HG02798 (cell line): ENCODE data around the gene TRHDE.
"Not testable (repeated sequence)": the region's sequence is repeated elsewhere in the genome, so short reads cannot be mapped to it uniquely, and the experiment has no call there.

Experiments
- ATAC-seq: cut with Tn5 transposase; IDR thresholded peaks from one replicate; pipeline ENCODE4 v1.9.1; 2021; ENCODE audit warnings: mild to moderate bottlenecking; ENCODE audit not compliant: unreplicated experiment, poor library complexity

TRHDE gene

DNA sequence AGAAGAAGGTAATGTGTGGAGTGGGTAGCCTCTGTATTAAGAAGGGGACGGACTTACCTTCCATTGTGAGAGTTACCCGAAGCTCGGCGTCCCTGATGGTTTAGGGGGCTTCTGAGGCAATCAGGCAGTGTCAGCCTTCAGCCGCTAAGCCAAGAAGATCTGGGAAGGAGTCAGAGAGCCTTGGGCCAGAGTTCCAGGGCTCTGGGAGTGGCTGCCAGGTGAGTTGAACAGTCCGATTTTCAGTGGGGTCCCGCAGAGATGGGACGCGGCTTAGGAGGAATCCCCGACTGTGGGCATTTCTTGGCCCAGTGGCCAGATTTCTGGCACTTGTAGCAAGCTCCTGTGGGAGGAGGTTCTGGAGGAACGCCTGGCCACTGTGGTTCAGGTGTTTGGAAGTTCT is 439.9 kb downstream of the TRHDE start:
- ATAC-seq: not testable (repeated sequence)

DNA sequence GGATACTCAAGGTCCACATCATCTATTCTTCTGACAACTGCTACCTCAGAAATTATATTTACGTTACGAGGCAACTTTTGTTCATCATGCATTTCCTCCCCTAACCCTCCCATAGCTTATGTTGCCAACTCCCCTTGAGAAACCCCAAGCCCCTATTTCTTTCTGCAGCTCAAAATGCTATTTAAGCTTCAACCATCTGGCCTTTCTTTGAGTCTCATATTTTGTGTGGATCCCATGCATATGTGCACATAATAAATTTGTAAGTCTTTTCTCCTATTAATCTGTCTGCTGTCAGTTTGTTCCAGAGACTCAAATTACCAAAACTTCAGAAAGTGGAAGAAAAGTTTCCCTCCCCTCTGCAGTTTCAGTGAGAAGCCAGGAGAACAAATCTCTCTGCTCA is 444.1 kb downstream of the TRHDE start:
- no peak for ATAC-seq

DNA sequence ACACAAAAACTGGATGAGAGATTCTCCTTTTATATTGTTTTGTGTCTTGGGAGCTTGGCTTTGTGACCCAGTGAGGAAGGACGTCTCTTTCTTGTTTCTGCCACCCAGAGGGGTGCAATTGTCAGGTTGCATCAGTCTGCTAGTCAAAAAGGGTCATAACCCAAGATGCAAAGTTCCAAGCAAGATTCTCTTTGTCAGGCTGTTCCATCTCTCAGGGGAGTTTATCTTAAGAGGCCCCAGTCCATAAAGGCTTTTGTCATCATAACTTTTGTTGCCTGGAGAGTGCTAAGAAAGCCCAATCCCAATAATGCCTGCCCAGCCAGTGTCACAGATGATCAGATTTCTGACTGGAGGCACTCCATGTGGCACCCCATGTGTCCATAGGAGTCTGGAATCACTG is 444.9 kb downstream of the TRHDE start:
- ATAC-seq: no peak
